HG03280 (cell line): ENCODE measurements around the gene SPTBN5.

ENCODE experiments used
- ATAC-seq: cut with Tn5 transposase; IDR thresholded peaks from one replicate; pipeline ENCODE4 v1.9.1; 2021; ENCODE audit warnings: mild to moderate bottlenecking, moderate library complexity; ENCODE audit not compliant: unreplicated experiment

The SPTBN5 gene

GRCh38 chr15:41868321-41868720 lies 25.5 kb downstream of the SPTBN5 start:
- no peak for ATAC-seq

- ATAC-seq, result no peak
Measured at GRCh38 chr15:41866872-41867579, 26.8 kb downstream of the SPTBN5 start.

GRCh38 chr15:41866263-41866703 lies 27.6 kb downstream of the SPTBN5 start:
- no peak for ATAC-seq

- no peak for ATAC-seq
Measured at GRCh38 chr15:41865490-41866055, 28.3 kb downstream of the SPTBN5 start.

- ATAC-seq, result no peak
Measured at GRCh38 chr15:41862515-41863116, 31.2 kb downstream of the SPTBN5 start.

GRCh38 chr15:41861736-41862356 lies 32.0 kb downstream of the SPTBN5 start:
- ATAC-seq, result no peak

GRCh38 chr15:41860049-41860828 lies 33.6 kb downstream of the SPTBN5 start:
- no peak for ATAC-seq

GRCh38 chr15:41858756-41859155 lies 35.1 kb downstream of the SPTBN5 start:
- no peak for ATAC-seq

- ATAC-seq, result no peak
Measured at GRCh38 chr15:41857316-41857715, 36.5 kb downstream of the SPTBN5 start.

- no peak for ATAC-seq
Measured at GRCh38 chr15:41856716-41857115, 37.1 kb downstream of the SPTBN5 start.

- no peak for ATAC-seq
Measured at GRCh38 chr15:41856262-41856661, 37.6 kb downstream of the SPTBN5 start.

GRCh38 chr15:41855261-41855961 lies 38.4 kb downstream of the SPTBN5 start:
- no peak for ATAC-seq

- ATAC-seq, result no peak
Measured at GRCh38 chr15:41854443-41854842, 39.4 kb downstream of the SPTBN5 start.

- ATAC-seq, result no peak
Measured at GRCh38 chr15:41853831-41854230, 40.0 kb downstream of the SPTBN5 start.

GRCh38 chr15:41852736-41853590 lies 40.9 kb downstream of the SPTBN5 start:
- ATAC-seq, result no peak

GRCh38 chr15:41851755-41852370 lies 42.0 kb downstream of the SPTBN5 start:
- no peak for ATAC-seq

- no peak for ATAC-seq
Measured at GRCh38 chr15:41851167-41851523, 42.7 kb downstream of the SPTBN5 start.

GRCh38 chr15:41850482-41851166 lies 43.2 kb downstream of the SPTBN5 start:
- ATAC-seq, result no peak

GRCh38 chr15:41849861-41850260 lies 44.0 kb downstream of the SPTBN5 start:
- ATAC-seq, result no peak
